ENCODE results near the gene TMEM170B.

DNA sequence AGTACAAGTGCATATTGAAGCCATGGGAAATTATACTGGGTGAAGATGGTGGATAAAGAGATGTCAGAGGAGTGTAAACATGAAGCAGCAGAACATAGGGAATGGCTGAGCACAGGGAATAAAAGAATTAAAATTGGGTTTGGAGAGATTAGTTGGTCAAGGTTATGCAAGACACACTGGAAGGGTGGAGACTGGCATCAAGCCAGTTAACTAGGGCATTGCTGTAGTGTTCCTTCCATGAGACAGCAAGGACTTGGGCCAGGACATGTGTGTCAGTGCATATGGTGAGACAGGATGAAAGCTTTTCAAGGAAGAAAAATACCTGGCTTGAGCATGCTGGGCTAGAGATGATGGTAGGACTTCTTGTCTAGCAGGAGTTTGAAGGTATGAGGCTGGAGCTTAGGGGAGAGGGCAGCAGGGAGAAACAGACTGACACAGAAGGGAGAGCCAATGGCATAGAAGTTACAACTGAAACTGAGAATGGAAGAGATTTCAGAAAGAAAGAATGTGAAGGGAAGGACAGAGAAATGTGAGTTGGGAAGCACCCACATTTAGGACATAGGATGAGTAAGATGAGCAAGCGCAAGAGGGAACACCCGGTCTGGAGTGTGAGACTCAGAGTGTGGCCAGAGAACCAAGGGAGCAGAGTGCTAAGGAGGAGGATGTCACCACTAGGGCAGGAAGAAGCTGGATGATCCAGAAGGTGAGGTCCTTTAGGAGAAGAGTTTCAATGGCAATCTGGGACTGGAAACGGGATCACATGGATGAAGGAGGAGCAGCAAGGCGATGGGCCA, 14.5 kb upstream of the TMEM170B start:
- TF ChIP-seq, protein P1, sequence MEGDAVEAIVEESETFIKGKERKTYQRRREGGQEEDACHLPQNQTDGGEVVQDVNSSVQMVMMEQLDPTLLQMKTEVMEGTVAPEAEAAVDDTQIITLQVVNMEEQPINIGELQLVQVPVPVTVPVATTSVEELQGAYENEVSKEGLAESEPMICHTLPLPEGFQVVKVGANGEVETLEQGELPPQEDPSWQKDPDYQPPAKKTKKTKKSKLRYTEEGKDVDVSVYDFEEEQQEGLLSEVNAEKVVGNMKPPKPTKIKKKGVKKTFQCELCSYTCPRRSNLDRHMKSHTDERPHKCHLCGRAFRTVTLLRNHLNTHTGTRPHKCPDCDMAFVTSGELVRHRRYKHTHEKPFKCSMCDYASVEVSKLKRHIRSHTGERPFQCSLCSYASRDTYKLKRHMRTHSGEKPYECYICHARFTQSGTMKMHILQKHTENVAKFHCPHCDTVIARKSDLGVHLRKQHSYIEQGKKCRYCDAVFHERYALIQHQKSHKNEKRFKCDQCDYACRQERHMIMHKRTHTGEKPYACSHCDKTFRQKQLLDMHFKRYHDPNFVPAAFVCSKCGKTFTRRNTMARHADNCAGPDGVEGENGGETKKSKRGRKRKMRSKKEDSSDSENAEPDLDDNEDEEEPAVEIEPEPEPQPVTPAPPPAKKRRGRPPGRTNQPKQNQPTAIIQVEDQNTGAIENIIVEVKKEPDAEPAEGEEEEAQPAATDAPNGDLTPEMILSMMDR (conservative IDR thresholded peaks at IDR 0.05), result no peak
- no peak for TF ChIP-seq EZH2 (IDR thresholded peaks at IDR 0.05; ENCODE audit: low read depth)

All from PC-9 (cell line).